Activated CD8-positive, alpha-beta memory T cell treated with anti-CD3 and anti-CD28 coated beads, Interleukin-2, amount 10 ng/mL, durations not matched to agents 7 days and 5 days (primary cell): Measurements from ENCODE around the gene STAMBPL1. TPM values are rescaled to one million over a fixed set of nuclear protein-coding genes. Genes with fewer than 3 reads are reported as not detected.
"Not testable (repeated sequence)": the region's sequence is repeated elsewhere in the genome, so short reads cannot be mapped to it uniquely, and the experiment has no call there.

ENCODE experiments used
- ATAC-seq: fragments of 150-1000 bp; cut with Tn5 transposase; one replicate; pipeline ENCODE4 v1.10.0; 2021; ENCODE audit warnings: moderate library complexity
- CTCF ChIA-PET: fragments of 350-600 bp; sonication (Branson Sonifier 250); formaldehyde crosslinking; loops from one replicate; lab custom pipeline; 2021; ENCODE audit warnings: antibody characterized with exemption; lab: Charles Lee
- DNase-seq: peaks from one replicate; pipeline ENCODE4 v3.0.0-alpha.2; 2020
- H3K27ac Mint-ChIP-seq: one replicate; pipeline ENCODE4 v1.8.0; 2021; ENCODE audit warnings: mild to moderate bottlenecking, mixed read lengths
- H3K27me3 Mint-ChIP-seq: one replicate; pipeline ENCODE4 v1.8.0; 2021; ENCODE audit warnings: mixed read lengths
- H3K36me3 Mint-ChIP-seq: one replicate; pipeline ENCODE4 v1.8.0; 2021; ENCODE audit warnings: mild to moderate bottlenecking, mixed read lengths
- H3K4me1 Mint-ChIP-seq: one replicate; pipeline ENCODE4 v1.8.0; 2021; ENCODE audit warnings: mixed read lengths
- H3K4me3 Mint-ChIP-seq: one replicate; pipeline ENCODE4 v1.8.0; 2021; ENCODE audit warnings: mild to moderate bottlenecking, moderate library complexity, mixed read lengths
- H3K9me3 Mint-ChIP-seq: one replicate; pipeline ENCODE4 v1.8.0; 2022; ENCODE audit warnings: low read depth, mixed read lengths
- total RNA-seq, 2 experiments: library from RNA; stranded (reverse); gene quantifications; one replicate each; pipeline ENCODE4 v1.2.3, GENCODE V29; 2021

The STAMBPL1 gene
- total RNA-seq, 2 experiments from 2014 or later = 29.2 to 53.0 TPM

- no peak for DNase-seq
- CTCF ChIA-PET = interaction anchor here (0.9 to 3.8 kb wide), 4 partner anchors 15 to 300 kb away, joined by 3 to 15 read pairs (median 4); partner anchors contain the start of gene STAMBPL1
- H3K27ac Mint-ChIP-seq = no peak overlapping the region
- no peaks in the 10 kb centered on the region for H3K9me3 Mint-ChIP-seq
- no peak for ATAC-seq
- peaks cover 7% of the 10 kb centered on the region for H3K27me3 Mint-ChIP-seq
- no peak overlapping the region for H3K4me3 Mint-ChIP-seq
- H3K36me3 Mint-ChIP-seq = no peaks in the 10 kb centered on the region
- peaks cover 5% of the 10 kb centered on the region for H3K4me1 Mint-ChIP-seq
Observed at GRCh38 chr10:88865281-88865876, 14.7 kb upstream of the STAMBPL1 start.

GRCh38 chr10:88866454-88866853 lies 13.6 kb upstream of the STAMBPL1 start:
- no peaks in the 10 kb centered on the region for H3K9me3 Mint-ChIP-seq
- ATAC-seq (no peak), DNase-seq (no peak)
- H3K27me3 Mint-ChIP-seq = peaks cover 7% of the 10 kb centered on the region
- H3K4me3 Mint-ChIP-seq = no peak overlapping the region
- no peaks in the 10 kb centered on the region for H3K4me1 Mint-ChIP-seq
- no peak overlapping the region for H3K27ac Mint-ChIP-seq
- CTCF ChIA-PET = interaction anchor here (3.8 kb wide), 1 partner anchor 31 kb away, joined by 15 read pairs; no protein-coding TSS in a partner anchor
- no peaks in the 10 kb centered on the region for H3K36me3 Mint-ChIP-seq

- H3K27ac Mint-ChIP-seq = no peak overlapping the region
- DNase-seq (no peak), ATAC-seq (no peak)
- peaks cover 2% of the 10 kb centered on the region for H3K36me3 Mint-ChIP-seq
- H3K4me1 Mint-ChIP-seq = no peaks in the 10 kb centered on the region
- no peaks in the 10 kb centered on the region for H3K9me3 Mint-ChIP-seq
- H3K4me3 Mint-ChIP-seq = no peak overlapping the region
- peaks cover 2% of the 10 kb centered on the region for H3K27me3 Mint-ChIP-seq
- CTCF ChIA-PET = interaction anchor here (0.9 to 1.5 kb wide), 6 partner anchors 10 to 62 kb away, joined by 3 to 5 read pairs (median 4); partner anchors contain the start of gene STAMBPL1
Observed at GRCh38 chr10:88870089-88870488, 10.0 kb upstream of the STAMBPL1 start.

GRCh38 chr10:88873757-88874156 lies 6.3 kb upstream of the STAMBPL1 start:
- H3K4me3 Mint-ChIP-seq = no peak overlapping the region
- no peak for ATAC-seq
- H3K4me1 Mint-ChIP-seq = peaks cover 9% of the 10 kb centered on the region
- peaks cover 10% of the 10 kb centered on the region for H3K36me3 Mint-ChIP-seq
- CTCF ChIA-PET = interaction anchor here (1.0 to 1.2 kb wide), 2 partner anchors 12 to 39 kb away, joined by 3 read pairs; no protein-coding TSS in a partner anchor
- DNase-seq = no peak
- H3K27me3 Mint-ChIP-seq = peaks cover 2% of the 10 kb centered on the region
- no peak overlapping the region for H3K27ac Mint-ChIP-seq
- H3K9me3 Mint-ChIP-seq = peaks cover 2% of the 10 kb centered on the region

GRCh38 chr10:88874281-88874680 lies 5.8 kb upstream of the STAMBPL1 start:
- Mint-ChIP-seq H3K9me3 (peaks cover 2% of the 10 kb centered on the region), H3K27me3 (no peaks in the 10 kb centered on the region), H3K4me1 (peaks cover 15% of the 10 kb centered on the region), H3K4me3 (no peak overlapping the region), H3K27ac (no peak overlapping the region), H3K36me3 (peaks cover 10% of the 10 kb centered on the region)
- DNase-seq (no peak), ATAC-seq (no peak)
- CTCF ChIA-PET = interaction anchor here (1.0 to 1.2 kb wide), 2 partner anchors 13 to 39 kb away, joined by 3 read pairs; no protein-coding TSS in a partner anchor

- Mint-ChIP-seq H3K4me3 (no peak overlapping the region), H3K36me3 (peaks cover 11% of the 10 kb centered on the region), H3K27ac (no peak overlapping the region), H3K27me3 (no peaks in the 10 kb centered on the region), H3K9me3 (peaks cover 2% of the 10 kb centered on the region), H3K4me1 (peaks cover 20% of the 10 kb centered on the region)
- DNase-seq (no peak), ATAC-seq (no peak)
- CTCF ChIA-PET = interaction anchor here (1.3 kb wide), 1 partner anchor 339 kb away, joined by 3 read pairs; no protein-coding TSS in a partner anchor
Observed at GRCh38 chr10:88875081-88875480, 5.0 kb upstream of the STAMBPL1 start.

- Mint-ChIP-seq H3K4me1 (peaks cover 27% of the 10 kb centered on the region), H3K27ac (no peak overlapping the region), H3K4me3 (no peak overlapping the region), H3K27me3 (no peaks in the 10 kb centered on the region), H3K36me3 (peaks cover 22% of the 10 kb centered on the region), H3K9me3 (peaks cover 2% of the 10 kb centered on the region)
- ATAC-seq (no peak), DNase-seq (no peak)
- CTCF ChIA-PET = interaction anchor here (1.1 to 1.4 kb wide), 3 partner anchors 10 to 55 kb away, joined by 3 to 5 read pairs (median 5); no protein-coding TSS in a partner anchor
Observed at GRCh38 chr10:88877298-88877697, 2.7 kb upstream of the STAMBPL1 start.

- Mint-ChIP-seq H3K36me3 (peaks cover 39% of the 10 kb centered on the region), H3K27ac (peak overlapping the region; percentile 99), H3K27me3 (no peaks in the 10 kb centered on the region), H3K4me3 (peak overlapping the region; percentile 99), H3K9me3 (peaks cover 2% of the 10 kb centered on the region), H3K4me1 (peaks cover 57% of the 10 kb centered on the region)
- CTCF ChIA-PET = interaction anchor here (0.8 to 4.0 kb wide), 17 partner anchors 8 to 297 kb away, joined by 3 to 39 read pairs (median 4); partner anchors contain the start of genes FAS and RNLS
- DNase-seq (peak; percentile 92), ATAC-seq (peak; percentile 79)
Observed at GRCh38 chr10:88880282-88881076, 434 bp downstream of the STAMBPL1 start.

- ATAC-seq (no peak), DNase-seq (no peak)
- Mint-ChIP-seq H3K27me3 (no peaks in the 10 kb centered on the region), H3K9me3 (peaks cover 2% of the 10 kb centered on the region), H3K36me3 (peaks cover 41% of the 10 kb centered on the region), H3K27ac (peak overlapping the region; percentile 99), H3K4me3 (peak overlapping the region; percentile 99), H3K4me1 (peaks cover 62% of the 10 kb centered on the region)
- CTCF ChIA-PET = interaction anchor here (1.2 to 4.0 kb wide), 7 partner anchors 20 to 109 kb away, joined by 3 to 39 read pairs (median 8); partner anchors contain the start of gene FAS
Observed at GRCh38 chr10:88881320-88881719, 1.3 kb downstream of the STAMBPL1 start.

- Mint-ChIP-seq H3K36me3 (peaks cover 39% of the 10 kb centered on the region), H3K9me3 (peaks cover under 1% of the 10 kb centered on the region), H3K4me1 (peaks cover 67% of the 10 kb centered on the region), H3K27ac (peak overlapping the region; percentile 99), H3K27me3 (no peaks in the 10 kb centered on the region), H3K4me3 (peak overlapping the region; percentile 99)
- ATAC-seq (no peak), DNase-seq (no peak)
- CTCF ChIA-PET = interaction anchor here (1.2 to 4.0 kb wide), 5 partner anchors 19 to 108 kb away, joined by 3 to 39 read pairs (median 10); partner anchors contain the start of gene FAS
Observed at GRCh38 chr10:88881922-88882645, 2.0 kb downstream of the STAMBPL1 start.

- CTCF ChIA-PET = interaction anchor here (1.4 to 4.0 kb wide), 3 partner anchors 18 to 58 kb away, joined by 3 to 39 read pairs (median 17); no protein-coding TSS in a partner anchor
- Mint-ChIP-seq H3K36me3 (peaks cover 39% of the 10 kb centered on the region), H3K27ac (peak overlapping the region; percentile 99), H3K4me1 (peaks cover 72% of the 10 kb centered on the region), H3K4me3 (peak overlapping the region; percentile 99)
- H3K27me3 Mint-ChIP-seq, ATAC-seq, DNase-seq, H3K9me3 Mint-ChIP-seq: not testable (repeated sequence)
Observed at GRCh38 chr10:88882646-88883447, 2.8 kb downstream of the STAMBPL1 start.

GRCh38 chr10:88883448-88883809 lies 3.4 kb downstream of the STAMBPL1 start:
- CTCF ChIA-PET = interaction anchor here (2.5 kb wide), 1 partner anchor 47 kb away, joined by 19 read pairs; no protein-coding TSS in a partner anchor
- peaks cover 39% of the 10 kb centered on the region for H3K36me3 Mint-ChIP-seq
- H3K27me3 Mint-ChIP-seq = no peaks in the 10 kb centered on the region
- H3K4me3 Mint-ChIP-seq = peak overlapping the region; percentile 99
- H3K9me3 Mint-ChIP-seq = no peaks in the 10 kb centered on the region
- DNase-seq (no peak), ATAC-seq (no peak)
- peaks cover 74% of the 10 kb centered on the region for H3K4me1 Mint-ChIP-seq
- peak overlapping the region; percentile 88 for H3K27ac Mint-ChIP-seq
